B cell (primary cell): ENCODE results near the gene OR7D2. TPM values are rescaled to one million over a fixed set of nuclear protein-coding genes. Genes with fewer than 3 reads are reported as not detected.

Source experiments
- ATAC-seq: fragments of 200-7000 bp; cut with Tn5 transposase; one replicate; pipeline ENCODE4 v1.10.0; 2021; ENCODE audit warnings: low read depth, mild to moderate bottlenecking, moderate number of reproducible peaks, moderate library complexity
- CTCF ChIA-PET: fragments of 350-600 bp; sonication (Branson Sonifier 250); formaldehyde crosslinking; loops from one replicate; lab custom pipeline; 2021; ENCODE audit warnings: antibody characterized with exemption, inconsistent platforms; lab: Charles Lee
- POLR2A ChIA-PET: fragments of 350-600 bp; sonication (Branson Sonifier 250); formaldehyde crosslinking; loops from one replicate; lab custom pipeline; 2021; ENCODE audit warnings: antibody characterized with exemption; lab: Charles Lee
- DNase-seq: peaks from one replicate; pipeline ENCODE4 v3.0.0; 2013
- H2AFZ ChIP-seq: 2 replicates; pipeline ENCODE4 v1.6.1; 2012; ENCODE audit warnings: mild to moderate bottlenecking, low read depth, low read length; ENCODE audit not compliant: insufficient read depth, poor library complexity, severe bottlenecking
- H3K27ac ChIP-seq, 2 donors: 1 replicate in 1 of 2; 2 replicates in 1 of 2; pipeline ENCODE4 v1.5.1; 2012 to 2013; ENCODE audit warnings: low read length in 2 of 2, mild to moderate bottlenecking in 2 of 2, moderate library complexity in 1 of 2
- H3K27me3 ChIP-seq, 4 experiments: fragments of 200-600 bp in 1 of 4; sonication (generic) in 1 of 4; replicated peaks in 1 of 4; 1 replicate in 2 of 4; 2 replicates in 2 of 4; pipeline versions ENCODE4 v1.6.1 to v1.7.0; 2013 to 2016; ENCODE audit warnings: low read length in 3 of 4, mild to moderate bottlenecking in 2 of 4, mixed read lengths in 1 of 4, moderate library complexity in 1 of 4; ENCODE audit not compliant: insufficient read depth in 4 of 4, control insufficient read depth in 3 of 4; ENCODE audit errors: control extremely low read depth in 1 of 4
- H3K36me3 ChIP-seq, 2 experiments: replicated peaks in 1 of 2; 1 replicate in 1 of 2; 2 replicates in 1 of 2; pipeline versions ENCODE4 v1.6.1 to v1.7.1; 2013; ENCODE audit warnings: low read length in 1 of 2; ENCODE audit not compliant: insufficient read depth in 2 of 2, control insufficient read depth in 1 of 2; ENCODE audit errors: control extremely low read depth in 1 of 2, extremely low read depth in 1 of 2
- H3K4me1 ChIP-seq, 2 donors: fragments of 200-600 bp in 1 of 2; sonication (generic) in 1 of 2; 1 replicate in 1 of 2; 2 replicates in 1 of 2; pipeline versions ENCODE4 v1.5.1 to v1.6.1; 2013 to 2017; ENCODE audit warnings: low read length in 2 of 2; ENCODE audit not compliant: control insufficient read depth in 2 of 2, insufficient read depth in 2 of 2
- H3K4me2 ChIP-seq: replicated peaks from 2 replicates; pipeline ENCODE3; 2012; ENCODE audit warnings: mild to moderate bottlenecking, low read depth, low read length; ENCODE audit not compliant: poor library complexity, severe bottlenecking
- H3K4me3 ChIP-seq, 5 experiments: fragments of 200-600 bp in 1 of 5; sonication (generic) in 1 of 5; 1 replicate in 3 of 5; 2 replicates in 2 of 5; pipeline versions ENCODE4 v1.5.1 to v1.7.0; 2011 to 2016; ENCODE audit warnings: low read length in 4 of 5, mild to moderate bottlenecking in 4 of 5, low read depth in 2 of 5, control low read depth in 1 of 5, moderate library complexity in 1 of 5; ENCODE audit not compliant: insufficient read depth in 1 of 5; ENCODE audit errors: control extremely low read depth in 1 of 5, extremely low read depth in 1 of 5
- H3K79me2 ChIP-seq: fragments of 200-600 bp; sonication (generic); one replicate; pipeline ENCODE4 v1.6.0; 2016; ENCODE audit warnings: low read length; ENCODE audit not compliant: control insufficient read depth, insufficient read depth
- H3K9ac ChIP-seq: fragments of 200-600 bp; sonication (generic); 2 replicates; pipeline ENCODE4 v1.6.1; 2017; ENCODE audit warnings: mild to moderate bottlenecking, low read length, moderate library complexity
- H3K9me3 ChIP-seq, 3 donors: one replicate each; pipeline versions ENCODE4 v1.6.1 to v1.7.1; 2013; ENCODE audit warnings: low read length in 2 of 3; ENCODE audit not compliant: control insufficient read depth in 2 of 3, insufficient read depth in 1 of 3; ENCODE audit errors: control extremely low read depth in 1 of 3
- H4K20me1 ChIP-seq: 2 replicates; pipeline ENCODE4 v1.6.0; 2012; ENCODE audit warnings: mild to moderate bottlenecking, low read length; ENCODE audit not compliant: insufficient read depth, control insufficient read depth, poor library complexity, severe bottlenecking
- H3K27ac Mint-ChIP-seq: one replicate; pipeline ENCODE4 v1.8.0; 2021; ENCODE audit warnings: mixed read lengths
- H3K27me3 Mint-ChIP-seq: one replicate; pipeline ENCODE4 v1.8.0; 2021; ENCODE audit warnings: mixed read lengths
- H3K4me1 Mint-ChIP-seq: one replicate; pipeline ENCODE4 v1.8.0; 2021; ENCODE audit warnings: mixed read lengths
- H3K4me3 Mint-ChIP-seq: one replicate; pipeline ENCODE4 v1.8.0; 2021; ENCODE audit warnings: mixed read lengths
- H3K9me3 Mint-ChIP-seq: one replicate; pipeline ENCODE4 v1.8.0; 2022; ENCODE audit warnings: mixed read lengths; ENCODE audit not compliant: insufficient read depth
- EZH2 ChIP-seq: IDR thresholded peaks from 2 replicates; pipeline ENCODE4 v1.6.1; 2012; ENCODE audit warnings: borderline replicate concordance, low read depth, mild to moderate bottlenecking, moderate library complexity, low read length; ENCODE audit not compliant: insufficient read depth, poor library complexity, severe bottlenecking
- WGBS: methylation state at CpG from one replicate; pipeline ENCODE4 v1.1.5; 2013; ENCODE audit warnings: missing lambda C conversion rate; ENCODE audit not compliant: insufficient coverage; 5-methylcytosine and 5-hydroxymethylcytosine counted together
- intact Hi-C: fragments of 100-400 bp; cut with micrococcal nuclease; formaldehyde crosslinking; loops from one replicate; pipeline ENCODE4 v1.10.0; 2022
- polyA plus RNA-seq: library from polyadenylated mRNA; depleted of rRNA; stranded (reverse); fragments of >200 nt; gene quantifications from 2 replicates; pipeline ENCODE4 v1.2.3, GENCODE V29; 2012
- total RNA-seq, 2 donors: library from RNA; stranded (reverse); fragments of 120-200 nt in 1 of 2; gene quantifications; 1 replicate in 1 of 2; 2 replicates in 1 of 2; pipeline versions ENCODE4 v1.2.3 to v1.2.4, GENCODE V29; 2013 to 2022
- TF ChIP-seq, protein P1 (sequence below): fragments of 200-600 bp; IDR thresholded peaks from one replicate; pipeline ENCODE4 v1.8.0; 2022; ENCODE audit warnings: antibody characterized with exemption, mild to moderate bottlenecking

OR7D2 gene
- total and polyA plus RNA-seq, 2 donors (not counting 1 experiment from before 2014, with no cell fraction given) = 0.07 TPM; not detected in 1

DNA sequence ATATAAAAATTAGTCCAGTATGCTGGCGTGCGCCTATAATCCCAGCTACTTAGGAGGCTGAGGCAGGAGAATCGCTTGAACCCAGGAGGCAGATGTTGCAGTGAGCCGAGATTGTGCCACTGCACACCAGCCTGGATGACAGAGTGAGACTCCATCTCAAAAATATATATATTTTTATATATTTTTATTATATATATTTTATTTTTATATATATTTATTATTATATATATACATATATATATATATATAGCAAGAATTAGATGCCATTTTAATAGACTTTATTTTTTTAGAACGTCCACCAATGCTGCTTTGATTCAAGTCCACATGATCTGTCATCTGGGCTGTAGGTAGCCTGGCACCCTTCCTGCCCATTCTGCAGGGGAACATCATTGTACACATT, 3.5 kb upstream of the OR7D2 start:
- Histone ChIP-seq H3K9me3 (peaks cover 0 to 3% (median 0%) of the 10 kb centered on the region in 3 donors), H3K27ac (no peak overlapping the region), H3K9ac (no peak overlapping the region), H3K4me1 (no peaks in the 10 kb centered on the region), H2AFZ (no peak overlapping the region), H3K4me2 (no peak overlapping the region), H4K20me1 (no peaks in the 10 kb centered on the region), H3K27me3 (no peaks in the 10 kb centered on the region), H3K36me3 (no peaks in the 10 kb centered on the region), H3K79me2 (no peaks in the 10 kb centered on the region), H3K4me3 (no peak overlapping the region)
- intact Hi-C loops = no loop called here
- Mint-ChIP-seq H3K4me1 (no peaks in the 10 kb centered on the region), H3K27me3 (peaks cover 5% of the 10 kb centered on the region), H3K4me3 (no peak overlapping the region), H3K9me3 (no peaks in the 10 kb centered on the region), H3K27ac (no peak overlapping the region)
- ChIA-PET POLR2A (no interaction called here), CTCF (no interaction called here)
- DNase-seq (no peak), ATAC-seq (no peak)
- no peak for TF ChIP-seq EZH2
- TF ChIP-seq, protein P1, sequence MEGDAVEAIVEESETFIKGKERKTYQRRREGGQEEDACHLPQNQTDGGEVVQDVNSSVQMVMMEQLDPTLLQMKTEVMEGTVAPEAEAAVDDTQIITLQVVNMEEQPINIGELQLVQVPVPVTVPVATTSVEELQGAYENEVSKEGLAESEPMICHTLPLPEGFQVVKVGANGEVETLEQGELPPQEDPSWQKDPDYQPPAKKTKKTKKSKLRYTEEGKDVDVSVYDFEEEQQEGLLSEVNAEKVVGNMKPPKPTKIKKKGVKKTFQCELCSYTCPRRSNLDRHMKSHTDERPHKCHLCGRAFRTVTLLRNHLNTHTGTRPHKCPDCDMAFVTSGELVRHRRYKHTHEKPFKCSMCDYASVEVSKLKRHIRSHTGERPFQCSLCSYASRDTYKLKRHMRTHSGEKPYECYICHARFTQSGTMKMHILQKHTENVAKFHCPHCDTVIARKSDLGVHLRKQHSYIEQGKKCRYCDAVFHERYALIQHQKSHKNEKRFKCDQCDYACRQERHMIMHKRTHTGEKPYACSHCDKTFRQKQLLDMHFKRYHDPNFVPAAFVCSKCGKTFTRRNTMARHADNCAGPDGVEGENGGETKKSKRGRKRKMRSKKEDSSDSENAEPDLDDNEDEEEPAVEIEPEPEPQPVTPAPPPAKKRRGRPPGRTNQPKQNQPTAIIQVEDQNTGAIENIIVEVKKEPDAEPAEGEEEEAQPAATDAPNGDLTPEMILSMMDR = no peak
- 100% methylated on average over 3 of the region's 5 CpGs for WGBS

DNA sequence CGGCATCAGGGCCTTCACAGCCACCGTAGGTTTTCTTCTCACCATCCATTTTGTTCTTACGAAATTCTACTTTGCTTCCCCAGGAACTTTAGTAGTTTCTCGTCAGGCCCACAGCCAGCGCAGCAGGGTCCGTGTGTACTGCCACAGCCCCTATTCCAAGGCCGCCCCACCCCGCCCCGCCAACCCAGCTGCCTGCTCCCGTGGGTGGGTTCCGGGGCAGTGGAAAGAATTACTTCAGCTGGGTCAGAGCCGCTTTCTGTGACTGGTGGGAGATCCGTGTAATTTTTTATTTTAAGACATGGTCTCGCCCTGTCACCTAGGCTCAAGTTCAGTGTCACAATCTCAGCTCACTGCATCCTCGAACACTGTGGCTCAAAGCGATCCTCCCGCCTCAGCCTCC, 4.2 kb downstream of the OR7D2 start:
- TF ChIP-seq, protein P1 = no peak
- no peak for TF ChIP-seq EZH2
- Mint-ChIP-seq H3K9me3 (peaks cover 4% of the 10 kb centered on the region), H3K27ac (no peak overlapping the region), H3K4me3 (no peak overlapping the region), H3K4me1 (no peaks in the 10 kb centered on the region), H3K27me3 (peaks cover 7% of the 10 kb centered on the region)
- intact Hi-C loops = no loop called here
- 95% methylated on average over 14 of the region's 17 CpGs for WGBS
- H3K27me3 ChIP-seq = no peaks in the 10 kb centered on the region
- H3K4me1 ChIP-seq = no peaks in the 10 kb centered on the region
- no peaks in the 10 kb centered on the region for H3K79me2 ChIP-seq
- no peaks in the 10 kb centered on the region for H4K20me1 ChIP-seq
- ChIA-PET CTCF (no interaction called here), POLR2A (no interaction called here)
- H2AFZ ChIP-seq = no peak overlapping the region
- H3K27ac ChIP-seq = no peak overlapping the region
- no peaks in the 10 kb centered on the region for H3K36me3 ChIP-seq
- no peak overlapping the region for H3K4me2 ChIP-seq
- H3K9ac ChIP-seq = no peak overlapping the region
- ATAC-seq = no peak
- no peak for DNase-seq
- no peak overlapping the region for H3K4me3 ChIP-seq
- peaks cover 0 to 3% (median 1%) of the 10 kb centered on the region in 3 donors for H3K9me3 ChIP-seq
